ENCODE measurements around the gene FUOM.

Gene FUOM

GRCh38 chr10:133339708-133340380 is 18.0 kb downstream of the FUOM start:
- DNase-seq: no peak
- in situ Hi-C loops (cut with HindIII; ENCODE audit: low pct_ligation_motif_present, low pct_unique_long_range_greater_than_20kb, low sequenced_read_pairs): no loop called here

- in situ Hi-C loops (cut with HindIII; ENCODE audit: low pct_ligation_motif_present, low pct_unique_long_range_greater_than_20kb, low sequenced_read_pairs): no loop called here
- DNase-seq: no peak
Measured at GRCh38 chr10:133338080-133339071, 19.4 kb downstream of the FUOM start.

GRCh38 chr10:133337370-133337725 is 20.5 kb downstream of the FUOM start:
- in situ Hi-C loops (cut with HindIII; ENCODE audit: low pct_ligation_motif_present, low pct_unique_long_range_greater_than_20kb, low sequenced_read_pairs): no loop called here
- DNase-seq: no peak

- in situ Hi-C loops (cut with HindIII; ENCODE audit: low pct_ligation_motif_present, low pct_unique_long_range_greater_than_20kb, low sequenced_read_pairs): no loop called here
- no peak for DNase-seq
Measured at GRCh38 chr10:133336577-133337369, 21.0 kb downstream of the FUOM start, which contains the start of gene CALY. Gene CALY, minus strand, starts transcription at chr10:133336896. Its CDS starts 7,907 bp downstream, at chr10:133328989.

GRCh38 chr10:133336118-133336576 is 21.7 kb downstream of the FUOM start:
- in situ Hi-C loops (cut with HindIII; ENCODE audit: low pct_ligation_motif_present, low pct_unique_long_range_greater_than_20kb, low sequenced_read_pairs): no loop called here

GRCh38 chr10:133335246-133336117 is 22.3 kb downstream of the FUOM start:
- in situ Hi-C loops (cut with HindIII; ENCODE audit: low pct_ligation_motif_present, low pct_unique_long_range_greater_than_20kb, low sequenced_read_pairs): no loop called here
- DNase-seq: peak; percentile 44

More at GRCh38 chr10:133336118-133336576, 21.7 kb downstream of the FUOM start:
- DNase-seq: no peak

GRCh38 chr10:133334503-133335245 is 23.1 kb downstream of the FUOM start:
- DNase-seq: no peak
- in situ Hi-C loops (cut with HindIII; ENCODE audit: low pct_ligation_motif_present, low pct_unique_long_range_greater_than_20kb, low sequenced_read_pairs): no loop called here

GRCh38 chr10:133332936-133333699 is 24.7 kb downstream of the FUOM start:
- DNase-seq: no peak
- in situ Hi-C loops (cut with HindIII; ENCODE audit: low pct_ligation_motif_present, low pct_unique_long_range_greater_than_20kb, low sequenced_read_pairs): no loop called here

GRCh38 chr10:133329491-133330202 is 28.2 kb downstream of the FUOM start:
- in situ Hi-C loops (cut with HindIII; ENCODE audit: low pct_ligation_motif_present, low pct_unique_long_range_greater_than_20kb, low sequenced_read_pairs): no loop called here
- peak; percentile 88 for DNase-seq

GRCh38 chr10:133328358-133329343 is 29.2 kb downstream of the FUOM start:
- in situ Hi-C loops (cut with HindIII; ENCODE audit: low pct_ligation_motif_present, low pct_unique_long_range_greater_than_20kb, low sequenced_read_pairs): no loop called here
- no peak for DNase-seq

GRCh38 chr10:133327651-133328357 is 30.0 kb downstream of the FUOM start:
- in situ Hi-C loops (cut with HindIII; ENCODE audit: low pct_ligation_motif_present, low pct_unique_long_range_greater_than_20kb, low sequenced_read_pairs): no loop called here
- DNase-seq: no peak

- in situ Hi-C loops (cut with HindIII; ENCODE audit: low pct_ligation_motif_present, low pct_unique_long_range_greater_than_20kb, low sequenced_read_pairs): no loop called here
- no peak for DNase-seq
Measured at GRCh38 chr10:133326745-133327650, 30.8 kb downstream of the FUOM start.

GRCh38 chr10:133326223-133326551 is 31.6 kb downstream of the FUOM start:
- in situ Hi-C loops (cut with HindIII; ENCODE audit: low pct_ligation_motif_present, low pct_unique_long_range_greater_than_20kb, low sequenced_read_pairs): no loop called here

More at GRCh38 chr10:133326223-133326551, 31.6 kb downstream of the FUOM start:
- DNase-seq: no peak

Data from ACHN (cell line).